HG03103 (cell line): Measurements from ENCODE around the gene NXPE1.

Experiments
- ATAC-seq: cut with Tn5 transposase; IDR thresholded peaks from one replicate; pipeline ENCODE4 v1.9.1; 2021; ENCODE audit warnings: low read depth; ENCODE audit not compliant: unreplicated experiment

The NXPE1 gene

DNA sequence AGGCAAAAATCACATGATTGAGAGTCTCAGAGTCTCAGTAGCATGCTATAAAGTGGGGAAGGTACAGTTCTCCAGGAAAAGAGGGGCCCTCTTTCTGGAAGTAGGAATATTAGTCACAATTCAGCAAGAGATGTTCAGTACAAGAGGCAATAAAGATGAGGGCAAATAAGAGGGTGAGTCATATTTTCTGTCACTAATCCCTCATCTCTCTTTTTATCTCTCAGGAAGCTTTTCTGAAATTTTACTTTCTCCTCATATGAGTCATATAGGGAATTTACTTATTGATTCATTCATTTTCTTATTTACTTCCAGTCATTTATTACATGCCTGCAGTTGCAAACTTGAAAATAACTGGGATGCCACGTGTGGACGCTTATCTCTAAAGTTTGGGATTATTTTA is 3.4 kb upstream of the NXPE1 start:
- no peak for ATAC-seq

DNA sequence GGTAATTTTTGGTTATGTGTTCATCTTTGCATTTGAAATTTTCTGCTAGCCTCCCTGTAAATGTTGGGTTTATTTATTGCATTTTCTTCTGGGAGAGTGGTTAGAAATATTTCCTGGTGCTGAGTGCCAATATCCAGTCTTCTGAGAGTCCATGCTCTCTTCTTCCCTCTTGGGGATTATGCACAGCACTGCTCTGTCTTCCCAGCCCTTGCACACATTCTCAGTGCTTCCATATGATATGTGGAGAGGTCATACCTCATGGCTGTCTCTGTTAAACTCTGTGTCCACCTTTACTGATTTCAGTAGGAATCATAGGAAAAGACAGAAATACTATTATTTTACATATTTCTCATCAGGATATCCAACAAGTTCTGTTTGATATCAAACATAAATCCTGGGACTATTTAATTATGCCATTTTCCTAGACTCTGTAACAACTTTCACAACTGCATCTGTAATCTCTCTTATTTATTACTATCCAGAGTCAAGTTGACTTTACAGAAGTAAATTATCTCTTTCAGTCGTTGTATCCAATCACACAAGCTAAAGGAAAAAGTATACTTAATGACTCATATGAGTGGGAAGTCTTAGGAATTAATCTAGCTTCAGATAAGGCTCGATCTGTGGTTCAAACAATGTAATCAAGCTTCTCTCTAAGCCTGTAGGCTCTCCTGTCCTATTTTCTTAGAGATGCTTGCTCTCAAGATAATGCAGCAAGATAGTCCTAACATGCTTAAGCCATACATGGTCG is 2.7 kb upstream of the NXPE1 start:
- no peak for ATAC-seq

DNA sequence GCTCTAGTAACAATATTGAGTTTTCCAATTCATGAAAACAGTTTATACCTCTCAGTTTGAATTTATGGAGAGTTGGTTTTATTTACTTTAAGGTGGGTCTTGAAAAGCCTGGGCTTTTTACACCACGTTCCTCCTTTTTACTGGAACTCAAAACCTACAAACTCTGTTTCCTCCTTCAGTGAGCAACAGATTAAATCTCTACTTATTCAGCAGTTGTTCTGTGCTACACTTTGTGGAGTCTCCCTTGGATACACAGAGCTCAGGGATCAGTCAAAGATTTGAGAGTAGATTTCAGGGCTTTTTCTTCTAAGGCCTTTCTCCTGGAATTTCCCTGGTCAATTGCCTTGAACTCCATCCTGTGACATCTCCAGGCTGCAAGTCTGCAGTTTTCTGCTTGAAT is 3.5 kb downstream of the NXPE1 start:
- ATAC-seq = no peak

DNA sequence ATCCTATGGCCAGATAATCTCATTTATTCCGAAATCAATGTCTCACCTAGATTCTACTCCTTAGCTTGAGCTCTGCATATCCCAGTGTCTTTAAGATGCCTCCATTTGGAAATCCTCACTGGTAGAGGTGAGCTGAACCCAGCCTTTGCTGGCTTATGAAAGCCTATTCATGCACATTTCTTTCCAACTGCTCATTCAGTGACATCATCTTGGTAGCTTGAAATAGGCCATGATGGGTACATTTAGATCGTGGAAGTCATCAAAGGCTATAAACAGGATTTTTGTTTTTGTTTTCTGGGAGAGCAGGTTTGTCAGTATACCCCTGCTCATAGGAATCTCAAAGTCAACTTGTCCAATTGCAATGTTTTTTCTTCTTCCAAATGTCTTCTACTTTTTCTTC is 6.0 kb downstream of the NXPE1 start:
- ATAC-seq = no peak

DNA sequence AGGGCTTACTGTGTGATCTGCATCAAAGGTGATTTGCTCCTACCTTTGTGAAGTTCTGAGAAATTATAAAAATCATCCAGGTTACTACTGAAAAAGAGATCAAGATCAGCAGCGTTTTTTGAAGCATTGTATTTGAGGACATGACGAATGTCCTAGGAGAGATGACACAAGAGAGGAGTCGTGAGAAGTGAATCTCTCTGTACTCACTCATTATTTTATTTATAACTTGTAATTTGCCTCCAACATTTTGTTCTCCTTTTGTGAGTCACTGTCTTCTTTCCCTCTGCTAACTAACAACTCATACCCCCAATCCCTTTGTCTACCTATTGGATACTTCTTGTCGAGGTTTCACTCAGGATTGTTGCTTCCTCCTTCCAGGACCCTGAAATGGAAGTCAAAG is 8.6 kb downstream of the NXPE1 start:
- no peak for ATAC-seq

DNA sequence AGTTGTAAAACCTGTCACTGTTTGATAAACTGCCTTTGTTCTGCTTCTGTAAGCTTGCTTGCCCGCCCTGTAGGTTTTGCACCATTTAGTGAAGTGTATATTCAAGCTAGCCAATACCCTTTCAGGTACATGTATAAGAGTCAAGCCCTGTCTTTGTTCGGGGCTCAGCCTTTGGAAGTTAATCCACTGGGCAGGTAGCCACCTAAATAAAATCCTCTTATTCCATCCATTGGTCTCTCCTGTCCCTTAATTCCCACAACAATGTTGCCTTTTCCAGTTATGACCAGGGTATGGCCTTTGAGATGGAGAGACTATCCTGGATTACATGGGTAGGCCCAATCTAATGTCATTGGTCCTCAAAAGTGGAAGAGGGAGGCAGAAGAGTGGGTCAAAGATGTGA is 34.0 kb downstream of the NXPE1 start:
- no peak for ATAC-seq

DNA sequence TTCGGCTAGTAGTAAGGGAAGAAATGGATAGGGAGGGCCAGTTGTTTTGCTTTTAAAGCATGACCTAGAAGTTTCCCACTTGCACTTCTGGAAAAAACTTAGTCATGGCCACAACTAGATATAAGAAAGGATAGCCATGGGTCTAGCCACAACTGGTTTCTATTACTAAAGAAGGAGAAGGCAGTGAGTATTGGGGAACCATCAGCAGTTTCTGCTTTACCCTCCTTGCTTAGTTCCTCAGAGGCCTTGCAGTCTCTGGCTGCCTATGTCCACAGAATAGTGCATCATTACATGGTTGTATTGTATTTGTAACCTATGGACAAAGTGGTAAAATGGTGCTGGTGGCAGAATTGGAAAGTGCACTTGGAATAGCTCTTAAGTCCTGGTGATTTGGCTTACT is 35.6 kb downstream of the NXPE1 start:
- no peak for ATAC-seq

DNA sequence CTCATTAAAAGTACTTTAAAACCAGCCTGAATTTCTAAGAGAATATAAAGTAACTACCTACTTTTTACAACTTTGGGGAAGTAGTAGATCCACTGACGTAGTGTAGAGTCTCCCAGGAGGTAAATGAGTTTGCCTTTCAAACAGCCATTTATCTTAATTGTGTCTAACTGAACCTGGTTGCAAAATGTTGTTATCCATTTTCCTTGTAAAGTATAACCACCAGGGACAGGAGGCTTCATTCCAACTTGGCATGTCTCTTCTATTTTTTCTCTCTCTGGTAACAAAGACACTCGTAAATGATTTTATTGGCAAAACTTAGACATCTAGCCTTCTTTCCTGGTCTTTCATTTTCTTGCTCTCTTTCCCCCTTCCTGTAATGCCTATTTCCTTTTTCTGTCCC is 36.9 kb downstream of the NXPE1 start:
- no peak for ATAC-seq

DNA sequence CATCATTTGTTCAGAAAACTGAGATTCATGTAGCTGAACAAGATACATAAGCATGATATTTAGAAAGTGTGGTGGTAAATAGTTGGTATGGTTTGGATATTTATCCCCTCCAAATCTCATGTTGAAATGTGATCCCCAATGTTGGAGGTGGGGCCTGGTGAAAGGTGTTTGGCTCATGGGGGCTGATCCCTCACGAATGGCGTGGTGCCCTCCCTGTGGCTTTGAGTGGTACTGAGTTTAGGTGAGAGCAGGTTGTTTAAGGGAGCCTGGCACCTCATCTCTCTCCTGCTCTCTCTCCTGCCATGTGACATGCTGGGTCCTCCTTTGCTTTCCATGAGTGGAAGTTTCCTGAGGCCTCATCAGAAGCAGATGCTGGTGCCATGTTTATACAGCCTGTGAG is 48.1 kb downstream of the NXPE1 start:
- ATAC-seq = no peak

DNA sequence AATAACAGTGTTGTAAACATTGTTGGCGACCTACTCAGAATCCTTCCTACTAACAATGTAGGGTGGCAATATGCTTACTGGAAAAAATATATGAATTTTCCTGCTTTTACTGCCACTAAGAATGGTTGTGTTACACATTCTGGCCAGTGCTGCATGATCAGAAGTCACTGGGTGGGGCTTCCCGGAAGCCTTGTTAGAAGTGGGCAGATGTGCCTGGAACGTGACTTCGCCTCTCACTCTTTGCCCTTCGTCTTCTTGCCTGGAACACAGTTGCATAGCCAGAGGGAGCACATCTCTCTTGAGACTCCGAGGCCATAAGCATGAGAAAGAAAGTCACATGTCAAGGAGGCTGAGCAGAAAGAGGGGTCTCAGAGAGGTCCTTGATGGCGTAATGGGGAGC is 48.6 kb downstream of the NXPE1 start:
- no peak for ATAC-seq

DNA sequence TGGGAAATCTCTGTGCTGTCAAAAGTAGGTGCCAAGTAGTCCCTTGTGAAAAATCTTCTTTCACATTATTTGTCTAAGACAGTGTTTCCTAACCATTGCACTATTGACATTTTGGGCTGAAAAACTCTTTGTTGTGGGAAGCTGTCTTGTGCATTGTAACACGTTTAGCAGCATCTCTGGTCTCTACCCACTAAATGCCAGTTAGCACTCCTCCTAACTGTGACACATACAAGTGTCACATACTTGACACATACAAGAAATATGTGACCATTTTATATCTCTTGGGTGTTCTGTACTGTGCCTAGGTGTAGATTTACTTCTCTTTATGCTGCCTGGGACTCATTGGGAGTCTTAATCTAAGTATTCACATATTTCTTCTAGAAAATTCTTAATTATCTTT is 57.8 kb downstream of the NXPE1 start:
- ATAC-seq = no peak

DNA sequence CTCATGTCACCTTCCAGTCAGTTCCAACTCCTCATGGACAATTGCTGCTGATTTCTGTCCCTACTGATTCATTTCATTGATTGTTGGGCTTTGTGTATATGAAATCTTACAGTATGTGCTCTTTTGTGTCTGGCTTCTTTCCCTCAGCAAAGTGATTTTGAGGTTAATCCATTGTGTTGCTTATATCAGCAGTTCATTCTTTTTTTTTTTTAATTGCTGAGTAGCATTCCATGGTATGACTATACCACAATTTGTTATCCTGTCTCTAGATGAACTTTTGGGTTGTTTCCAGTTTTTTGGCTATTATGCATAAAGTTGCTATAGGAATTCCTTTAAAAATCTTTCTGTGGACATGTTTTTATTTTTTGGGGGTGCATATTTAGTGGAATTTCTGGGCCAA is 59.9 kb downstream of the NXPE1 start:
- no peak for ATAC-seq

DNA sequence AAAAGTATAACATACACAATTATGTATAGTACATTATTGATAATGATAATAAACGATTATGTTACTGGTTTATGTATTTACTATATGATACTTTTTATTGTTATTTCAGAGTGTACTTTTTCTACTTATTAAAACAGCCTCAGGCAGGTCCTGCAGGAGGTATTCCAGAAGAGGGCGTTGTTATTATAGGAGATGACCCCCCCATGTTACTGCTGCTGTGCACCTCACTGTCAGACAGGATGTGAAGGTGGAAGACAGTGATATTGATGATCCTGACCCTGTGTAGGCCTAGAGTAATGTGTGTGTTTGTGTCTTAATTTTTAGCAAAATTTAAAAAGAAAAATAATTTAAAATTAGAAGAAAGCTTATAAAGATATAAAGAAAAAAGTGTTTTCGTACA is 62.8 kb downstream of the NXPE1 start:
- ATAC-seq = no peak

DNA sequence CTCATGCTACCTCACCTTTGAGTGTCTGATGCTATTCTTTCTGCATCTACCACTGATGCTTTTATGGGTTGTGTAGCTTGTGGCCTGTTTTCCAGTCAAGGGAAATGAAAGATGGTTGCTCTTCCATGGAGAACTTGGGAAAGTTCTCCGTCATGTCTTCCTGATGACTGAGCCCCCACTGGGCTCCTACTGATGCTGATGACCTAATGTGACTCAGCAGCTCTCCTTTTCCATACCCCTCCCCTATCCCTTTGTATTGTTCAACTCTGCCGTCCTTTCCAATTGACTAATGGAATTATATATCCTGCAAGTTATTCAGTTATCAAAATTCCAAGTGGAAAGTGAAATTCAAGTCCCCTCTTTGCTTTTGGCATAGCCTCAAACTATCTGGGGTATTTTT is 75.8 kb downstream of the NXPE1 start:
- no peak for ATAC-seq

DNA sequence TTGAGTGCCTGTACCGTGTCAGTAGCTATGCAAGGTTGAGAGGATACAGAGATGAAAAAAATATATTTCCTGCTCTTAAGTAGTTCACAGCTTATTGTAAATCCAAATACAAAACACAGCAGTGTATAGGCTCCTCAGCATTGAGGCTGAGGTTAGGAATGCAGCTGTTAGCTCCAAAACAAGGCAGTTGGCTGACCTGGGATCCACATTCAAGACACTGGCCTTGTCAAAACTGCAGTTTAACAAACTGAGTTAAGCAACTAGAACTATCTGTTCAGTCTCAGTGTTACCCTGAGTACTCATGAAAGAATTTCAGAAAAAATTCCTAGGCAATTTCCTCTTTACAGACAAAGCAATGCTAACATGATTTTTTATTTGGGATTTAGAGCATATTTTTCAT is 77.6 kb downstream of the NXPE1 start:
- ATAC-seq = no peak

DNA sequence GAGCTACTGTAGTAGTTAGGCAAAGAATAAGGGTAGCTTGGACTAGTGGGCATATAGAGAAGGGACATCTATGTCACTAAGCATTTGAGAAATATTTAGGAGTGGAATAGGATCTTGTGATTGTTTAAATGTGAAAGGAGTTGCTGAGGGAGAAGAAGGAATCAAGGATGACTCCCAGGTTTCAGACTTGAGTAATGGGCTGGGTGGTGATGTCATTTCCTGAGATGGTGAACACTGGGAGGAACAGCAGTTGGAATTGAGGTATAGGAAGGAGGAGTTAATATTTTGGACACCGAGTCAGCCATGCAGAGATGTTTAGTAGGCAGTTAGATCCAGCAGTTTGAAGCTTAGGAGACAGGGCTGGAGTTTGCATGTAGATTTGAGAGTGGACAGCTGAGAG is 80.3 kb downstream of the NXPE1 start:
- no peak for ATAC-seq

DNA sequence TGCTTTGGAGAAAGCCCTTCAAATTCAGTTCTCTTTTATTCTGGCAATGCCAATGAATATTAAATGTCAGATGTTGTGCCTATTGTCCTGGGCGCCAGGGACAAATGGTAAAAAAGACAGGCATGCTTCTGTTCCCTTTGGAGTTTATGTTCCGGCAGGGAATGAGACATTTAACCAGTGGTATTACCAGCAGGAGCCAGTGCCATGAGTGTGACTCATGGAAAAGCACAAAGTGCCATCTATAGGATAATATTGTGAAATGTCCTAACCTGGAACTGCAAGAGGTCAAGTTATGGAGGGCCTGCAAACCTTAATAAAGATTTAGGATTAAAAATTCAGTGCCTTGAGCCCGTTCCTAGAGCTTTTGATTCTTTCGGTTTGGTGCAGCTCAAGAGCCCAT is 80.9 kb downstream of the NXPE1 start:
- ATAC-seq = no peak

DNA sequence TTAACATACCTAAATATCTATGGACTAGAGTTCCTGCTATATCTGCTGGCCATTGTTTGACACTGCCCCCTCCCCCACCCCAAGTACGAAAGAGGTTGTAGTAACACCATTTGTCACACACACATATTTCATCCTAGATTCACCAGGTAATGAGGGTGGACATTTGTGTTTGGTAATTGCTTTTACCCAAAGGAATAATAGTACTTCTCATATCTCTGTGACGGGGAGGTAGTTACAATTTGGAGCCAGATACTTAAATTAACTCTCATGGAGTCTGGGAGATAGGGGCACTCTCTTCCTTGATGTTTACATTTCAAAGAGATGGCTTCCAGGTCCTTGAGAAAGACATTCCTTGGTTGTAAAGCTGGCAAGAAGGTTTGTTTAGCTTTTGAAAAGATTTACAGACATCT is 81.7 kb downstream of the NXPE1 start:
- no peak for ATAC-seq

DNA sequence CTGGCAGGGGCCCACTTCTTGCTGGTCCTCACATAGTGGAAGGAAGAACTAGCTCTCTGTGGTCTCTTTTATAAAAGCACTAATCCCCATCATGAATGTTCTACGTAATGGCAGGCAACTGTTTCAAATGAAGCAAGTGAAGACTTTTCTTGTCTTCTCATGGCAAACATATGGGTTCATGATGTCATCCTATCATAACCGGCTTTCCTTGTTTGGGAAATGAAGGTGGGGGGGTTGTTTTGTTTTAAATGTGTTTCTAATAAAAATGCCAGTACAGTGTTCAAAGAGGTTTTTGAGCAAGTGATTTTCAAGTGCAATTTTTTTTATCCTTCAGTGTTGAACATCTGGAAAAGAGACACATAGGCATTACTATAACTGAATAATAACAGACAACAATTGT is 87.0 kb downstream of the NXPE1 start:
- no peak for ATAC-seq
